Non-pigmented ciliary epithelial cell (primary cell): ENCODE results near the gene HECTD2.
A peak's percentile ranks its signal among the peaks of the same experiment; 100 is the strongest.

Experiments
- DNase-seq: peaks from one replicate; pipeline ENCODE4 v3.0.0-alpha.2; 2010; ENCODE audit warnings: low read depth

HECTD2 gene

DNA sequence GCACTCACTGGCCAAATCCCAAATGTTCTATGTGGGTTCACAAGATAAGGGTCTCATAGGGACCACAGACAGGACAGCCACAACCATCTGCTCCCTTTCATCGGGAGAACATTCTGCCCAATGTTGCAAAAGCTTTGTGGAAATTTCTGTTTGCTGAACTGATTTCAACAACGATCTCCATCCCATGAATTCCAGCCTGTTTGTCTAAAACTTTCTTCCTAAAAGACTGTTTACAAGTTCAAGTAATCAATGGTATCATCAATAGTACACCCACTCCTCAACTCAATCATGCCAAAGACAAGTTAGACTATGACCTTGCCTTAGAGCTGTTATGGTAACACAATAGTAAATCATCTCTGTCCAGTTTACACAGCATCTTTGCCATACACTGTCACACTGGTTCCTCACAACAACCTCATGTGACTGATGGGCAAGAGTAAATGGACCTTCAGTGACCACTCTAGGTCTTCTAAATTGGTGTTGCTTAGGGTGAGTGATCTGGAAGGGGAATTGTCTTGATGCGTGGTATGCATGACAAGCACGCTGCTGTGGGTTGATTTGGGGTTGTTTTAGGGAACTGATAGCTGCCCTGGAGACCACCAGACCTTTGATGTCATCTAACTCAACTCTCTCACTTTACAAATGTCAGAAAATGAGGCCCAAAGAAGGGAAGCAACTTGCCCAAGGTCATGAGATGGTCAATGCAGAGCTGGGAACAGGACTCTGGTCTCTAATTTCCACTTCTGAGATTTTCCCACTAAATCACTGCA, 127.7 kb downstream of the HECTD2 start:
- DNase-seq = no peak

DNA sequence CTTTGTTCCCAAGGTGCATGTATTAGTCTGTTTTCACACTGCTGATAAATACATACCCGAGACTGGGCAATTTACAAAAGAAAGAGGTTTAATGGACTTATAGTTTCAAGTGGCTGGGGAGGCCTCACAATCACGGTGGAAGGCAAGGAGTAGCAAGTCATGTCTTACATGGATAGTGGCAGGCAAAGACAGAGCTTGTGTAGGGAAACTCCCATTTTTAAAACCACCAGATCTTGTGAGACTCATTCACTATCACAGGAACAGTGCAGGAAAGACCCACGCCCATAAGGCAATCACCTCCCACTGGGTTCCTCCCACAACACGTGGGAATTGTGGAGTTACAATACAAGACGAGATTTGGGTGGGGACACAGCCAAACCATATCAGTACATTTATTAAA, 129.8 kb downstream of the HECTD2 start:
- no peak for DNase-seq

DNA sequence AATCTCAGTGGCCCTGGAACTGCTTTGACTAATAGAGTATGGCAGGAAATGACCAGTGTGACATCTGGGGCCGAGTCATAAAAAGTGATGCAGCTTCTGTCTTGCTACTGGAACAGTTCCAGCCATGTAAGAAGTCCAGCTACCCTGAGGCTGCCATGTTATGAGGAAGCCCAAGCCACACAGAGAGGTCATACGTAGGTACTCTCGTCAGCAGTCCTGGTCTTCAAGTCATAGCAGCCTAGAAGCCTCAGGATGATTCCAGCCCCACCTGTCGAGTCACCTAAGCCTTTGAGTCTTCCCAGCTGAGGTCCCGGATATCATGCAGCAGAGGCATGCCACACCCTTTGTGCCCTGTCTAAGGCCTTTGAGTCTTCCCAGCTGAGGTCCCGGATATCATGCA, 130.6 kb downstream of the HECTD2 start:
- DNase-seq = no peak

DNA sequence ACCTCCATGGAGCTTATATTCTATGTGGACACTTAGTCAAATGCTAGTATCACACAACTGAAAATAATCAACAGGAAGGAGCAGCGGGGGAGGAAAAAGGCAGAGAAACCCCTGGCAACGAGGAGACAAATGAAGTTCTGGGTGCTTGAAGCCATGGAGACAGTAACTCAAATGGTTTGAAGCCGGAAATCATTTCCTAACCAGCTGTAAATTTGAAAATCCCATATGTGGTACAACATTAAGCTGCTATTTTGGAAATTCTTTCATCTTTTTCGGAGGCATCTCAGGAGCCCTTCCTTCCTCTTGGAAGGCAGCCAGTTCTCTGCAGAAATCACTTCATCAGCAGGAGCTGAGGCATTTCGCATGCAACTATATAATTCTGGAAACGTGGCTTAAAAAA, 131.3 kb downstream of the HECTD2 start:
- DNase-seq = no peak

GRCh38 chr10:91545384-91545783, 135.2 kb downstream of the HECTD2 start:
- no peak for DNase-seq

- no peak for DNase-seq
Observed at GRCh38 chr10:91545838-91546237, 135.7 kb downstream of the HECTD2 start.

- DNase-seq = no peak
Observed at GRCh38 chr10:91549262-91549661, 139.1 kb downstream of the HECTD2 start.

DNA sequence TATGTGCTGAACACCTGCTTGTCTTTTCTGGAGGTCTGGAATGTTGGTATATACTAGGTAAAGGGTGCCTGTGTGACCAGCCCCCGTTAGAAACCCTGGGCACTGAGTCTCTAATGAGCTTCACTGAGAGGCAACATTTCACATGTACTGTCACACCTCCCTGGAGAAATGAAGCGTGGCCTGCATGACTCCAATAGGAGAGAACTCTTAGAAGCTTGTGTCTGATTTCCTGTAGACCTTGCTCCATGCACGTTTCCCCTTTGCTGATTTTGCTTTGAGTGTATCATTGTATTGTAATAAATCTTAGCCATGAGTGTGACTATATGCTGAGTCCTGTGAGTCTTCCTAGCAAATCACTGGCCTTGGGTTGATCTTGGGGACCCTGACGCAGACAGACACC, 139.9 kb downstream of the HECTD2 start:
- DNase-seq = no peak

DNA sequence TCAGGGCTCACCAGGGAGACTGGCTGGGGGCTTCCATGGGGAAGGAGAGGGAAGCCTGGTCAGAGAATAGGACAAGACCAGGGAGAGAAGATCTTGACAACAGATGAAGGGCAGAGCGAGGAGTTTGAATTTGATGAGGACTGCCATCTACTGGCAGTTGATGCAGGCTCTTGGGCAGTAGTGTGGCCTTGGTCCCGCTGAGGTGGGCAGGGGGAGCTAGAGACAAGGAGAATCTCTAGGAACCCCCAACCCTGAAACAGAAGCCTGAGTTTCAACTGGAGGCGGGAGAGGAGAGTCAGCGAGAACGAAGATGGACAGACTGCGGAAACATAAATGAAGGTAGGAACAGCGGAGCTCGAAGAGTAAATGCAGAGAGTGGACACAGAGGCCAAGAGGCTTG, 141.7 kb downstream of the HECTD2 start:
- peak; percentile 47 for DNase-seq

- DNase-seq = no peak
Observed at GRCh38 chr10:91552274-91553095, 142.3 kb downstream of the HECTD2 start.

- no peak for DNase-seq
Observed at GRCh38 chr10:91555455-91555854, 145.3 kb downstream of the HECTD2 start.

DNA sequence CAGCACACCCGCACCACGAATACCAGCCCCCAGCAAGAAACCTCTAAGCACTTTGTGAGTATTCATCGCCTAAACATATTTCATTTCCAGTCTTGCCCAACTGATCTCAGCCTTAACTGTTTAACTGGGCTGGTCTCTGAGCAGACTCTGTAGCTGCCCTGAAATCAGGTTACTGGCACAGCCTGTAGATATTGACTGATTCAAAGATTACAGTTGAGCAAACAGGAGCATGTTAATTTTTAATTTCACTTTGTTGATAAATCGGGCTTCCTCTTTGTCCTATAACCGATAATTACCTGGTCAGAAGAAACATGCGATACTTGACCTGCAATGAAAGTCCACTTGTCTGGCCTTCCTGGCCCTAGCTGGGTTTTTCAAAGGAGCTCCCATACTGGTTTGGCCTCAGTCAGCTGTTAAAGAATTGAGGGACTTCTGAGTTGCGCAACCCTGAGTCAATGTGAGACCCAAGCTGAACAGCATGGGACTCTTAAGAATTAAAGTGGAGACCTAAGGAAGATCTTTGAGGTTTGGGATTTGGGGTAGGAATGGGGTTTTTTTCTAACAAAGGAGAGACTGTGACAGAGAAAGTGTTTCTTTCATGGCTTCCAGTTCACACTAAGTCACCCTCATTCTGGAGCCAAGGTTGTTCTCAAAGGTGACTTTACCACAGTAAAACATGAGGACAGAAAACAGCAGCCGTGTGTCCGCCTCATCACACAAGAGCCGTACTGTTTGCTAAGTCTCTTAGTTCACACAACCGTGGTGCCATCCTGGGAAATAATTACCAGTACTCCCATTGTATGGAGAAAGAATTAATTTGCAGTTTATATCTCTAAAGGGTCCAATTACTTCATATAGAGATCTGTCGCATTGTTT, 146.8 kb downstream of the HECTD2 start:
- no peak for DNase-seq

GRCh38 chr10:91557651-91558111, 147.5 kb downstream of the HECTD2 start:
- DNase-seq = no peak

DNA sequence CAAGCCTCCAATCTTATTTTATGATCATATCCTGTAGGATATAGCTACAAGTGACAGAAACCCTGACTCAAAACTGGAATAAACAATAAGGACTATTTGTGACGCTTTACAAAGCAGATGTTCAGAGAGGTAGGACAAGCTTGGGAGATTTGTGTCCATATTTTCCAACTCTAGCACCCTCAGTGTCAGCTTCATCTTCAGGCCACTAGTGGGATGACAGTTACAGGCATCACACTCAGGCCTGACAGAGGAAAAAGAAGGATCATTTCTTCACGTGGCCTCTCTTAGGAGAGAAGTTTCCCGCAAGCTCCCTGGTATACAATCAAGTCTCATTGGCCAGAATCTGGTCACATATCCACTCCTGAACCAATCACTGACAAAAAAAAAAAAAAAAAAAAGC, 148.3 kb downstream of the HECTD2 start:
- no peak for DNase-seq

GRCh38 chr10:91559169-91559568, 149.0 kb downstream of the HECTD2 start:
- DNase-seq = no peak

DNA sequence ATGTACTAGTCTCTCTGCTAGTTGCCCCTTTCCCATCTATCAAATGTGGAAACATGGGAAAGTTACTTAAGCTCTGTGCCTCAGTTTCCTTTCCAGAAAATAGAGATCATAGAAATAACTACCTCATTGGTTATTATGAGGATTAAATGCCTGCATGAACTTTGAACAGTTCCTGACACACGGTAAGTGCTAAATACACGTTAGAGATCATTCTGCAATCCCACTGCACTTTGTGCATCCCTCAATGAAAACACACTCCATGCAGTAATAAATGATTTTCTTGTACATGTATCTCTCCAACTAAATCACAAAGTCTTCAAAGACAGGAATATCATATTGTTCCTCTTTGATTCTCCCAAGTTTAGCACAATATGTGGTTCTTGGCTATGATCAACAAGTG, 149.6 kb downstream of the HECTD2 start:
- no peak for DNase-seq

- peak; percentile 80 for DNase-seq
Observed at GRCh38 chr10:91560827-91561226, 150.7 kb downstream of the HECTD2 start.

- no peak for DNase-seq
Observed at GRCh38 chr10:91562839-91563581, 152.9 kb downstream of the HECTD2 start.

GRCh38 chr10:91564026-91564425, 153.9 kb downstream of the HECTD2 start:
- no peak for DNase-seq
